CD4-positive, alpha-beta T cell treated with Interleukin-1 beta for 1 hour (primary cell): ENCODE data around the gene RGS17.
"Not testable (repeated sequence)": the region's sequence is repeated elsewhere in the genome, so short reads cannot be mapped to it uniquely, and the experiment has no call there.

Experiments
- DNase-seq, 2 donors: peaks; one replicate each; pipeline ENCODE4 v3.0.0-alpha.2; 2020 to 2022

The RGS17 gene

GRCh38 chr6:153028286-153028685 is 102.8 kb downstream of the RGS17 start:
- no peak for DNase-seq

- no peak for DNase-seq
Measured at GRCh38 chr6:153027480-153027879, 103.6 kb downstream of the RGS17 start.

- DNase-seq, result no peak
Measured at GRCh38 chr6:153024709-153025017, 106.4 kb downstream of the RGS17 start.

GRCh38 chr6:153023977-153024708 is 106.9 kb downstream of the RGS17 start:
- peak; percentile 34 to 68 for DNase-seq

- no peak for DNase-seq
Measured at GRCh38 chr6:153018355-153018754, 112.7 kb downstream of the RGS17 start.

- no peak for DNase-seq
Measured at GRCh38 chr6:153016846-153017245, 114.2 kb downstream of the RGS17 start.

- DNase-seq, result no peak
Measured at GRCh38 chr6:153015094-153015640, 115.9 kb downstream of the RGS17 start.

- DNase-seq, result no peak
Measured at GRCh38 chr6:153013438-153013837, 117.6 kb downstream of the RGS17 start.

- no peak for DNase-seq
Measured at GRCh38 chr6:153012856-153013255, 118.2 kb downstream of the RGS17 start.

- no peak for DNase-seq
Measured at GRCh38 chr6:153003366-153003690, 127.8 kb downstream of the RGS17 start.

- peak; percentile 87 to 88 for DNase-seq
Measured at GRCh38 chr6:153002613-153003365, 128.3 kb downstream of the RGS17 start, which contains the start of gene MTRF1L. TSS of gene MTRF1L (minus strand) at chr6:153002709. CDS start at chr6:153002685, 24 bp downstream.

- no peak for DNase-seq
Measured at GRCh38 chr6:153001767-153002612, 129.1 kb downstream of the RGS17 start.

GRCh38 chr6:153000790-153001189 is 130.3 kb downstream of the RGS17 start:
- DNase-seq, result not testable (repeated sequence)

- DNase-seq, result no peak
Measured at GRCh38 chr6:153000243-153000642, 130.8 kb downstream of the RGS17 start.

GRCh38 chr6:152999538-152999937 is 131.5 kb downstream of the RGS17 start:
- DNase-seq, result not testable (repeated sequence)

GRCh38 chr6:152993847-152994246 is 137.2 kb downstream of the RGS17 start:
- no peak for DNase-seq

- DNase-seq, result no peak
Measured at GRCh38 chr6:152993431-152993830, 137.7 kb downstream of the RGS17 start.

- no peak for DNase-seq
Measured at GRCh38 chr6:152986978-152987377, 144.1 kb downstream of the RGS17 start.

- not testable (repeated sequence) for DNase-seq
Measured at GRCh38 chr6:152985300-152985699, 145.8 kb downstream of the RGS17 start.

GRCh38 chr6:152984513-152984872 is 146.6 kb downstream of the RGS17 start:
- DNase-seq, result no peak

GRCh38 chr6:152983637-152984512 is 147.2 kb downstream of the RGS17 start:
- peak; percentile 94 for DNase-seq
